B cell (primary cell): ENCODE measurements around the gene SCGN.

Experiments
- CTCF ChIP-seq: fragments of 200-600 bp; IDR thresholded peaks from one replicate; pipeline ENCODE4 v1.8.0; 2022; ENCODE audit warnings: antibody characterized with exemption, mild to moderate bottlenecking
- EZH2 ChIP-seq: IDR thresholded peaks from 2 replicates; pipeline ENCODE4 v1.6.1; 2012; ENCODE audit warnings: borderline replicate concordance, low read depth, mild to moderate bottlenecking, moderate library complexity, low read length; ENCODE audit not compliant: insufficient read depth, poor library complexity, severe bottlenecking

GRCh38 chr6:25703005-25703404, 51.0 kb downstream of the SCGN start:
- TF ChIP-seq CTCF (no peak), EZH2 (no peak)
